HPDE6-E6E7 (cell line): ENCODE measurements around the gene PDSS2.

Source experiments
- DNase-seq: peaks from one replicate; pipeline ENCODE4 v3.0.0; 2011; ENCODE audit warnings: missing footprints; ENCODE audit errors: extremely low spot score

PDSS2 gene

DNA sequence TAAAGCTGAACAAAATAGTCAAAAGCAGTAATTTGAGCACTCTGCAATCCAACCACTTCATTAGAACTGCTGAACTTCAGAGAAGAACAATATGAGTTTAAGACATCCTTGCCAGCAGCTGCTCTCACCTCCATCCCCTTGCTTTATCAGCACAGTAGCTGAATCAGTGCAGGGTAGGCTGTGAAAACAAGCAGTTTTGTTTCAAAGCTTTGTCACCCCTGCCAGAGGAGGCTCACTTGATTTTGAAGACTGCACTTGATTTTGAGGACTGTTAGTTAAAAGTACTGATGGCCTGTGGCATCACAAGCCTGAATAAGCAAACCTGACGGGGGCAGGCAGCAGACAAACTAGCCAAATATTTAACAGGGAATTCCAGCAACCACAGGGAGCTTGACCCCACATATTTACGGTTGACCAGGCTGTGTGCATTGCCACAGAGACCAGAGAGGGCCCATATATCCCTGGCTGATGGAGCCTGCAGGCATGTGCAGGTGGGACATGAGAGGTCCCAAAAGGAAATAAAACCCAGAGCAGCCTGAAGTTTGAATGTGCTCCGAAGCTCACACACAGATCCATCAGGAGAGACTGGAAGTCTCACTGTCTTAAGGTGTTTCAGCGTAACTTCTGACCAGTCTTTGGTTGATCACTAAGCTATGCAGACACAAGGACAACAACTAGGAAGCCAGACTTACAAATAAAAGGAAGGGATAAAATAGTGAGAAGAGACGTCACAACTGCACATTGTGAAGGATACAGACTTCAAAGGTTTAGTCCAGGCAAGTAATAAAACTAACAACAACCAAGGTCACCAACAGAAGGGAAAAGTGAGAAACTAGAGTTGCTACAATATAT is 97.4 kb downstream of the PDSS2 start:
- no peak for DNase-seq

DNA sequence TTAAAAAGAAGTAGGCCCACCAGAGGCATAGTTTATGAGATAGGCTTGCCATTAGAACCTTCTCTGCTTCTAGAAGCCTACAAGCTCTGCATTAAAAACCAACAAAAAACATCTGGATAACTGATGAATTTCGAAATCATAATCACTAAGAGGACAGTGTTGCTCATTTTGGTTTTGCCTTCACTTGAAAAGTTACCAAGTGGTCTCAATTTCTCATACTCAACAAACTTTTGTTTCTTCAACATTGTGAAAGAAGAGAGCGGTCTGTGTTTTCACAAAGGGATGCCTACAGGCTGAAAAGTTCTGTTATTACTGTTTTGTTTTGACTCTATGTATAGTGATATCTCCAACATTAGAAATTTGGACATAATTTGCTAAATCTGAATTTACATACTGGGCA is 98.9 kb downstream of the PDSS2 start:
- DNase-seq, result no peak

DNA sequence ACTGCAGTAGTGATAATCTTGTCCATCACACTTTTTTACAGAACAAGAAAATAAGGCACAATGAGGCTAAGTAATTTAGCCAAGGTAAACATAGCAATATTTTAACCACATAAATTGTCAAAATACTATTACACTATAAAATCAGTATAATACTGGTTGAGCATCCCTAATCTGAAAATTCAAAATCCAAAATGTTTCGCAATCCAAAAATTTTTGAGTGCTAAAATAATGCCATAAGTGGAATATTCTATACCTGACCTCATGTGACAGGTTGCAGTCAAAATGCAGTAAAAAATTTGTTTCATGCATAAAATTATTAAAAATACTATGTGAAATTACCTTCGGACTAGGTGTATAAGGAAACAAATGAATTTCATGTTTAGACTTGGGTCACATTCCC is 101.5 kb downstream of the PDSS2 start:
- no peak for DNase-seq

DNA sequence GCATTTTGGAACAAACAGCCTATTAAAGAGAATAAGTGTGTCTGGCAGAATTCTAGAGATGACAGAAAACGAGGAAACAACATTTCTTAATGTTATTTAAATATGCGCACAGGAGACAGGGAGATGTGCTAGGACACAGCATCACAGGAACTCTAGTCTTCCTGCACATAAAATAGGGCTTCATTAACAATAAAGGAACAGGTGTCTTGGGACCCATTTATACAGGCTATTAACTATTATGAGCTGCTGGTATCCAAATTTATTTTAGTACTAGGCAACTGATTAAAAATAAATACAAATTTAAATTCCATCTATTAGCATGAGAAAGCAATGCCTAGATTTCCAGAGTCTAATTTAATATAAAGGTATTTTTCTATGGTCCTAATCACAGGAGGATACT is 102.3 kb downstream of the PDSS2 start:
- no peak for DNase-seq

DNA sequence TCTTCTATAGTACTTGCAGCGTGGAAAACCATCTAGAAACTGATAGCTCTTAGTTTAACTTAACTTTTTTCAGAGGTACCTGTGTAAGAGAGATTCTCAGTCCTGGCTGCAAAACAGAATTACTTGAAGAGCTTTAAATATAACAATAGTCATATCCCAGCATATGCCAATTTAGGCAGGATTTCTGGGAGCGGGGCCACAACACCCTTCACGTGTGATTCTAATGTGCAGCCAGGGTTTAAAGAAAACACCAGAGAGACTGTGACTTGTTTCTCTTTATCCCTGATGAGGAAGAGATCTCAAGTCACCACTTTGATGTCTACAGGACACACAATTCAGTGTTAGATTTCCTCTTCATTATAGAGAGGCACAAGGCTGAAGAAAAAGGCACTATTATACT is 103.7 kb downstream of the PDSS2 start:
- no peak for DNase-seq

DNA sequence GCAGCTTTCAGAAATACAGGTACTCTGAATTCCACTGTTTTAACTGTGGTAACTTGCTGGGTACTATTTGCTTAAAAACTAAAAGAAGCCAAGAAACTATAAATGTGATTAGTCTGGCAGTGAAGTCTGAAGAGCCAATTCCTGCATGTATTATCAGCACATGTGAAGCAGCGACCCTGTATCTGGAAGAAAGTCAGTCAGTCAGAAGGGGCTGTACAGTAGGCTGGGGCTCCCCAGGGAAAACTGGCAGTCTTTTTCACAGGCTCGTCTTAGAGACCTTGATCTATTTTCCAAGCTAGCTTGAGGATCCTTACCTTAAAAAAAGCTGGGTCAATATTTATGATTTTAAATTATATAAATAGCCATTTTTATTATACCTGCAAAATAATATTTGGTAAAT is 104.9 kb downstream of the PDSS2 start:
- DNase-seq, result no peak

DNA sequence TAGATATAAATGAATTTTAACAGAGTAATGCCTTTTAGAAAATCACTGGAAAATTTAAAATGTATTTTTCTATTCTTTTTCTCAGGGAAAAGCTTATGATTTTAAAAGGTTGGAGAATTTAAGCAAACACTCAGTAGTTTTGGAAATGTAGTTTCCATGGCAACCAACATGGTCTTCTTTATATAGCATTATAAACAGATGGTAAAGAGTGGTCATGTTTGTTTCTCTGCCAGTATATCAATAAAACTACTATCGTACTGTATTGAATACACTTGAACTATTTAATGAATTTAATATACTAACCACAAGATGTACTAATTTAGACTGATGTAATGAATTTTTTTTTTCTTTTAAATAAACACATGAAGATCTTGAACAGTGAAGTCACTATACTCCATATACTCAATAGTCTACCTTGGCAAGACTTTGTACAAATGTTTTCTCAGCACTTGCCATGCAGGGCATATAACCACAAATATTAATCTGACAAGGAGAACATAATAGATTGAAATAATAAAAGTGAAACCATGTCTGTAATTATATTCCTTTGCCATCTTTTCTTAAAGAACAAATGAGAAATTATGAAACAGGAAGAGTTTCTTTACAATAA is 105.5 kb downstream of the PDSS2 start:
- DNase-seq, result no peak

DNA sequence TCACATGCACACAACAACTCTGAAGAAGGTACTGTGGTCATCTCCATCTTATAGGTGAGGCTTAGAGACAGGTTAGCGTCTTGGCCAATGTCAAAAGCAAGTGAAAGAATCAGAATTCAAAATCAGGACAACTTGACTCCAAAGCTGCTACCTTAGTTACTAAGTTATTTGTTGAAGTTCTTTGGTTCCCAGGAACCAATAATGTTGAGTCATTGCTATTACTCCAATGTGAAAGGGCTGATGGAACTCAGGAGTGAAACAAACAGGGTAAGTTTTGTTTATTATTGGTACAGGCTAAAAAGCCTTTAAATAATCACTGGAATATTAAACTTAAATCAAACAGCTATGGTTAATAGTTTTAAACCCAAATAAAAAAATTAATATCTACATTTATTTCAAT is 111.1 kb downstream of the PDSS2 start:
- no peak for DNase-seq

DNA sequence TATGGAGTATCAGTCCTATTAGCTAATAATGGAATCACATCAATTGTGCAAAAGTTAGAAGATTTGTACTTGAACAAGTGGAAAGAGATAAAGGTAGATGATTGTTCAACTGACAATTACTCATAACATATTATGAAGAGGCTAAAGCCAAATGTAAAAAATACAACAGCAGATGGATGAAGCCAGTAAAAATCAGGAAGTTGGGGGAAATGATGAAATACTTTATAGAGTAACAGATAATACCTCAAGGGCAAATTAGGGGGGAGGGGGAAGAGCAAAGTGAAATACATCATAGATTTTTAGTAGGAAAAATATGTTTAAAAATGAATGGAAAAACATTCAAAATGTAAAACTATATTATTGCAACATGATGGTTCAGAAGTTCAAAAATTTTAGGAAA is 114.0 kb downstream of the PDSS2 start:
- no peak for DNase-seq

DNA sequence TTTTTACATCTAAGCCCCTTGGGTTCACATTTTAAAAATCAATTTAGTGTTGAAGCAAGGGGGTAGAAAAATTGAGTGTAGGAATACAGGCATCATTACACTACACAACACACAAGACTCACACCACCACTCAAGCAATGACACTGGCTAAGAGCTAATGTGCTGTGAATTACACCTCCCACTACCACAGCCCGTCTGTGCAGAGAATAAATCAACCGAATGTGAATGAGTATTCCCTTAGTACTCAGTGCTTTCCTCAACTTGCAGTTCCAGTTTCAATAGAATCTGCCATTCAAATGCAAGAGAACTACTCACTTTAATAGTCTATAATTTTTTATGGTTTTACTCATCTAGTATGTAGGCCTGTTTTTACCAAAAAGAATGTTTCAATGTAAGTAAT is 114.4 kb downstream of the PDSS2 start:
- DNase-seq, result no peak

DNA sequence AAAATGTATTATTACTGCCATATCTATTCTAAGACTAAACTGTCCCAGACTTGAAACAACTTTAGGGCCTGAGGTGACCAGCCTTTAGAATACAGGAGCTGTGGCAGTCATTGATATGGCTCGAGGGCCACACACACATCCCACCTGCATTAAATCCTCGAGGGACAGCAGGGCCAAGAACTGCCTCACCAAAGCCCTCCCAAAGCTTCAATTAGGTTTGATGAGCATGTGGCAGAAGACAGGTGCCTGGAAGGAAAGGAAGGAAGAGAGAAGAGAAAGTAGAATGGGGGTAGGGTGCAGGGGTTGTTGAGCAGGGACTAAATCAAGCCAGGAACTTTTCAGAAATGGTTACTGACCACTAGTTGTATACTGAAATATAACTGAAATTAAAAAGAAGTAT is 115.0 kb downstream of the PDSS2 start:
- no peak for DNase-seq

DNA sequence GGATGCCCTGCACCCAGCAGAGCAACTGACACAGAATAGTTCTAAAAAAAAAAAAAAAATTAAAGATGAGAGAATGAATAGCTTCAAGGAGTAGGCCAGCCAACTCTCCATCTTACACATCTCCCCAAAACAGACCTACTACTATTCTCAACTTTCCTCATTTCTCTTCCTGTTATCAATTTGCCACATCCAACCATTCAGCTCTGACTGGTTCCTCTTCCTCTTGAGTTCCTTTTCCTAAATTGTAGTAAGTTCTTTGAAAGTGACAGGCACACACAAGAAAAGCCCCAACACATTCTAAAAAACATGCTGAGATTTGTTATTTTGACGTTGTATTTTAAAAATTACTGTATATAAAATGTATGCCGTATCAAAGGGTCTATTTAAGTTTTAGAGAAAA is 117.2 kb downstream of the PDSS2 start:
- no peak for DNase-seq

DNA sequence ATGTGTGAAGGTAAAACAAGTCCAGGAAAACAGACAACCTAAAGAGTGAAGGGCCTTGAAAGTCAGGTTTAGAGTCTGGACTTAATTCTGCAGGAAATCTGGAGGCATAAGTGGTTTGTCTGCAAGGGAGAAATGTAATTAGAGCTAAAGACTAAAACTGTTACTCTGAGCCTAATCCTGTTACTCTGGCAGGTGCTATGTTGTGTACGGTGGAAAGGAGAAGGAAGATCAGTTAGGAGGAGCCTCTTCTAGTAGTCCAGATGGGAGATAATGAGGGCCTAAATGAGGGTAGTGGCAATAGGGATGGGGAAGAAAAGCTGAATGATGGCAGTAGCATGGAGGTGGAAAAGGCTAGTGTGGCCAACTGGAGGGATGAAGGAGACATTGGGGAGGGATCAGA is 118.5 kb downstream of the PDSS2 start:
- no peak for DNase-seq

DNA sequence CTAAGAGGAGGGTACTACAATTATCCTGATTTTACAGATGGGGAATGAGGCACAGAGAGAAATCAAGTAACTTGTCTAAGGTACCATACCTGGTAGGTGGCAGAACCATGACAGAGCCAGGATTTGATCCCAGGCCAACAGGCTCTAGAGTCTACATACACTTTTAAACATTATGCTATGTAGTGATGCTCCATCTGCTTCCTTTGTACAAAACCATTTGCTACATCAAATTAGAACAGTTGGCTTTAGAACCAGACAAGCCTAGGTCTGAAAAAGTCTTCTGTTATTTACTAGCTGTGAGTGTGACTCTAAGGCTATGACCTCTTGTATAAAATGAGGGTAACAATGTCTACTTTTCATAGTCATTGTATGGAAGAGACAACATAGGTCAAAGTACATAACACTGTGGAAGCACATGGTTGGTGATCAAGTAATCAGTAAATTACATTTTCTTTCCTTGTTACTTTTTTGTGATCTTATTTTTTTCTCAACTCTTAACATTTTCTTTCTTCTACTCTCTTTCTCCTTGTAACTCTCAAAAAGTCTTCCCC is 122.1 kb downstream of the PDSS2 start:
- no peak for DNase-seq

DNA sequence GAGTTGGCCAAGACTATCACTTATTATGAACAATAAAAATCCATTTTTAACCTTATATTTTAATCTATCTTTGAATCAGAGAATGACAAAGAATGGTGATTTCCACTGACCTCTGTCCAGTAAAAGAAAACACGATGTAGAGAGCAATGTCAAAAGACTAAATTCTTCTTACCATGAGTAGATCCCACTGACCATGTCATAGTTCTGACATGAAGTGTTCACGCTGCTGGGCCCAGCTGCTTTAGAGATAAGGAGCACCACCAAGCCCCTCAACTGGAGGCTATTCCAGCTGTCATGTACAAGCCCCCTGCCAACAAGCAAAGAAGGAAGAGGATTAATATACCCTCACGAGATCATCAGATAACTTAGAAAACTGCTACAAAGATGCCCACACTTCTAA is 125.3 kb downstream of the PDSS2 start:
- DNase-seq, result no peak

DNA sequence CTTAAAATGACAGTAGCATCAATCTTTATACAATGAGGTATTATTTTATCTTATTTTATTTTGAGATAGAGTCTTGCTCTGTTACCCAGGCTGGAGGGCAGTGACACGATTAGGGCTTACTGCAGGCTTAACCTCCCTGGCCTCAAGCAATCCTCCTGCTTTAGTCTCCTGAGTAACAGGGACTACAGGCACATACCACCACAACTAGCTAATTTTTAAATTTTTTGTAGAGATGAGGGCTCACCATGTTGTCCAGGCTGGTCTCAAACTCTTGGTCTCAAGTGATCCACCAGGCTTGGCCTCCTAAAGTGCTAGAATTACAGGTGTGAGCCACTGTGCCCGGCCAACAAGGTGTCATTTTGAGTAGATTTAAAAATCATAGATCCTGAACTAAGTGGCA is 125.9 kb downstream of the PDSS2 start:
- no peak for DNase-seq

DNA sequence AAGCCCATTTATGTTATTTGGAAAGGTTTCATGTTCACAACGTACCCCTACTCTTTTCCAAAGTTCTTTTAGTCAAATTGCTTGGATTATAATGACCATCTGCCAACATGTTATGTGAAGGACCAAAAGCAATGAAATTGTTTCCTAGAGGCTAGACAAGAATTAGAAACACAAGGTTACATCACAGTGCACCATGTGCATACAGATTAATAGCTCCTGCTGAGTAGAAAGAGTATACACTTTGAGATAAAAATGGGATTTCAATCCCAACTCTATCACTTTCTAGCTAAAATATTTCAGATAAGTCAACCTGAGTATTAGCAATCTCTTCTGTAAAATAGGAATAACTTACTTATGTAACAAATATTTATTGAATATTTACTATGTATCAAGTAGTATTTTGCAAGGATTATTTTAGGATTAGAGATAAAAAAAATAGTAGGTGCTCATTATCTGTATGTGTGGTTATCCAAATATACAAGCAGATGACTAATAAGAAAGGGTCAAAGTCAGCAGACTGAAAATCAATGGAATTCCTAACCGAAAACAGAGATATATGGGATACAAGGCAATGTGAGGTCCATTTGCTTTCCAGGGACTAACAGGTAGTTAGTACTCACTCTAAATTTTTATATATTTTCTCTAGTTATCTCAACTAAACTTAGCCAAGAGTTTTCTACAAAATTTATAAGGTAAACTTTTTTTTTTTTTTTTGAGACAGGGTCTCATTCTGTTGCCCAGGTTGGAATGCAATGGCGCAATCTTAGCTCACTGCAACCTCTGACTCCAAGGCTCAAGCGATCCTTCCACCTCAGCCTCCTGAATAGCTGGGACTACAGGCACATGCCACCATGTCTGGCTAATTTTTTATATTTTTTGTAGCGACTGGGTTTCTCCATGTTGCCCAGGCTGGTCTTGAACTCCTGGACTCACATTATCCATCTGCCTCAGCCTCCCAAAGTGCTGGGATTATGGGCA is 127.7 kb downstream of the PDSS2 start:
- no peak for DNase-seq

DNA sequence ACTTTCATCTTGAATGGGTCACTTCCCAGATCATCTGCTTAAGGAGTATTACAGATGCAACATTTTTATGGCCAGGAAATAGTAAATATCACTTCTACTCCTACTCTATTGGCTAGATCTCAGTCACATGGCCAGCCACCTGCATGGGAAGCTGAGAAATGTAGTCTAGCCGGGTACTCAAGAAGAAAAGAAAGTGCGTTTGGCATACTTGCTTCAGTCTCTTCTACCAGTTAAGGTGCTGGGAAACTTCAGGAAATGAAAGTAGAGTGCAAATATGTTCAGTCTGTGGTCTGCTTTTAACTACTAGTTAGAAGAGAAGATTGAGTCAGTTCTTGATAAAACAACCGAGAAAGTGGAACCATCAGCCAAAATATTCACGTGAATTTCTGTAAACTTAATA is 129.2 kb downstream of the PDSS2 start:
- DNase-seq, result no peak

DNA sequence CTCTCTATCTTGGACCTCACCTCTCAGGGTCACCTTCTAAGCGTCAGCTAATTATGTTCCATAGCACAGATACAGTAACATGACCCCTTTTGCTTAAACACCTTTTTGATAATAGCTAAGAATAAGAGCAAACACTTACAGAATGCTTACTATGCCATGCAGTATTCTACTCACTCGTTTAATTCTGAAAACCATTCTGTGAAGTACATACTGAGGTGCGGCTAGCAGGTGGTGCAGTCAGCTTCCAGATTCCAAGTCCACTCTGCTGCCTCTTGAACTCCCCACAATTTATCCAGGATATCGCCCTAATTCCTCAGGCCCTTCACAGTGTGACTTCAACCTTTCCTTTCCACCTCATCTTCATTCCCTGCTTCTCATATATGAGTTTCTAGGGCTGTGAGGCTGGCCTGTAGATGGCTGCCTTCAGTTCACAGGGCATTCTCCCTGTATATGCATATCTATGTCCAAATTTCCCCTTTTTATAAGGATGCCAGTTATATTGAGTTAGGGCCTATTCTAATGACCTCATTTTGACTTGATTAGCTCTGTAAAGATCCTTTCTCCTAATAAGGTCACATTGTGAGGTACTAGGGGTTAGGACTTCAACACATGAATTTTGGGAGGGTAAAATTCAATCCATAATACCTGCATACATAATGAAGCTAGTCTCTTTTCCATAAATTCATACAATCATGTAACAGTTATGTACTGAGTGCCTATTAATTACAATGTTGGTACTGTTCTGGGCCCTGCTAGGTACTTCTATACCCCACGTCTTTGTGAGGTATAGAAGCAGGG is 130.1 kb downstream of the PDSS2 start:
- no peak for DNase-seq

DNA sequence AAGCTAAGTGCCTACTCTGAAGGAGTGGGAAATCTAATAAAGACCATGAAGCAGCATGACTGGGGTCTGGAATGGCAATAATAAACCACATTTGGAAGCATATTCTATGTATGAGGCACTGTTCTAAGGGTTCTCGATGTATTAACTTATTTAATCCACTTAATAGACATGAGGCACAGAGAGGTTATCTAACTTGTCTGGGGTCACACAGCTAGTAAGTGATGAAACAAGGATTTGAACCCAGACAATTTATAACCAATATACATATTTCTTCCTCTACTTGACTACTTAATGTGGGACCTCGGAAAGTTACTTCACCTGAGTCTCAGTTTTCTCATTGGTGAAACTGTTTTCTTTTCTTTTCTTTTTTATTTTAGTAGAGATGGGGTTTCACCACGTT is 131.3 kb downstream of the PDSS2 start:
- DNase-seq, result no peak

DNA sequence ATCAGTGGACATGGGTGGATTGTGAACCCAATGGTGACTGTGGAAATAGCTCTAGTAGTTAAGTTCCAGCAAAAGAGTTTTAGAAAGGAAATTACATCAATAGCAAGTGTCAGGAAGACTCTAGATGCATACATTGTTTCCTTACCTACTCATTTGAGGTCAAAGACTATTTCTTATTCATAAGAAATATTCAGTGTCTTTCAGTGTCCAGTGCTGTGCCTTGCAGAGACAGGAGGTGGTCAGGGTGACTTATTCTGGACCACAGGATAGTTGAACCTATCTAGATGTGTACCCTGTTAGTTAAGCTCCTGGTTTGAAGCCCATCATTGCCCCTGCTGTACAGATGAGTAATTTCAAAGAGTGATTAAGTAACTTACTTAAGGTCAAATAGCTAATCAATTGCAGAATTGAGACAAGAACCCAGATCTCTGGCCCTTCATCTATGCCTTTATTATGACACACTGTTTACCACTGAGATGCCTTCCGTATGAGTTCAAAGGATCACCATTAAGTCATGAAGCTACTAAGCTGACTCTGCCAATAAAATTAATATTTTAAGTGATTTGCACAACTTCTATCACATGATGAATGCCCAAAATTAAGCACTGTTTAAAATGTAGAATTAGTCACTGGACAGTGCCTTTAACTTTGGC is 136.1 kb downstream of the PDSS2 start:
- no peak for DNase-seq
